H1 (cell line): ENCODE data around the gene ZNF750. TPM values are rescaled to one million over a fixed set of nuclear protein-coding genes. Genes with fewer than 3 reads are reported as not detected.

Experiments used
- CTCF ChIA-PET: fragments of 300-600 bp; sonication (Branson Sonifier 250); formaldehyde crosslinking; loops from one replicate; lab custom pipeline; 2021; ENCODE audit not compliant: partially characterized antibody; lab: Charles Lee
- POLR2A ChIA-PET: fragments of 300-600 bp; sonication (Branson Sonifier 250); formaldehyde crosslinking; loops from one replicate; lab custom pipeline; 2021; ENCODE audit warnings: inconsistent platforms; ENCODE audit not compliant: partially characterized antibody; lab: Charles Lee
- DNase-seq, 2 experiments: peaks; one replicate each; pipeline versions ENCODE4 v3.0.0 to v3.0.0-alpha.2; 2010 to 2022; ENCODE audit warnings: low spot score in 2 of 2, low read depth in 1 of 2, mixed read lengths in 1 of 2
- FAIRE-seq: peaks from 2 replicates; lab custom pipeline; 2011; peaks lifted over from hg19 to GRCh38; lab: Jason Lieb, UNC
- H2AFZ ChIP-seq: 2 replicates; pipeline ENCODE4 v1.8.1; 2012; ENCODE audit warnings: low read length, inconsistent platforms
- H2AK5ac ChIP-seq: 2 replicates; pipeline ENCODE4 v1.6.1; 2013; ENCODE audit warnings: low read depth, low read length
- H2BK120ac ChIP-seq: replicated peaks from 2 replicates; pipeline ENCODE3; 2013; ENCODE audit warnings: low read depth, low read length, inconsistent platforms
- H2BK12ac ChIP-seq: 2 replicates; pipeline ENCODE4 v1.6.1; 2013; ENCODE audit warnings: low read depth, low read length
- H2BK15ac ChIP-seq: 2 replicates; pipeline ENCODE4 v1.6.1; 2013; ENCODE audit warnings: low read length
- H2BK20ac ChIP-seq: 2 replicates; pipeline ENCODE4 v1.6.1; 2013; ENCODE audit warnings: low read length
- H2BK5ac ChIP-seq: 2 replicates; pipeline ENCODE4 v1.6.1; 2013; ENCODE audit warnings: low read depth, low read length
- H3K14ac ChIP-seq: 2 replicates; pipeline ENCODE4 v1.6.1; 2013; ENCODE audit warnings: inconsistent platforms; ENCODE audit not compliant: insufficient read length
- H3K18ac ChIP-seq: 2 replicates; pipeline ENCODE4 v1.6.1; 2013; ENCODE audit warnings: low read length; ENCODE audit errors: extremely low read depth
- H3K23ac ChIP-seq: 2 replicates; pipeline ENCODE4 v1.6.1; 2013; ENCODE audit warnings: inconsistent platforms; ENCODE audit not compliant: insufficient read length
- H3K23me2 ChIP-seq: 2 replicates; pipeline ENCODE4 v1.6.1; 2013; ENCODE audit warnings: low read depth, low read length
- H3K27ac ChIP-seq: 2 replicates; pipeline ENCODE4 v1.6.1; 2011; ENCODE audit warnings: low read depth, low read length, inconsistent platforms
- H3K27me3 ChIP-seq, 4 experiments: replicated peaks in 1 of 4; 1 replicate in 1 of 4; 2 replicates in 3 of 4; pipeline versions ENCODE4 v1.6.1 to v1.8.1; 2011 to 2013; ENCODE audit warnings: low read length in 3 of 4, mild to moderate bottlenecking in 3 of 4, inconsistent platforms in 2 of 4, mixed read lengths in 2 of 4, moderate library complexity in 1 of 4; ENCODE audit not compliant: control insufficient read depth in 3 of 4, insufficient read depth in 3 of 4; ENCODE audit errors: extremely low read depth in 1 of 4
- H3K36me3 ChIP-seq, 4 experiments: 2 replicates each; pipeline versions ENCODE4 v1.6.1 to v1.8.1; 2011 to 2013; ENCODE audit warnings: mild to moderate bottlenecking in 4 of 4, low read length in 3 of 4, moderate library complexity in 2 of 4, control low read depth in 1 of 4, inconsistent platforms in 1 of 4; ENCODE audit not compliant: insufficient read depth in 4 of 4, control insufficient read depth in 2 of 4
- H3K4ac ChIP-seq: replicated peaks from 2 replicates; pipeline ENCODE3; 2013; ENCODE audit warnings: low read length, low read depth, mixed read lengths, inconsistent platforms; ENCODE audit not compliant: insufficient read length
- H3K4me1 ChIP-seq, 4 experiments: replicated peaks in 1 of 4; 1 replicate in 1 of 4; 2 replicates in 3 of 4; pipeline versions ENCODE4 v1.6.1 to v1.8.1; 2011 to 2013; ENCODE audit warnings: low read length in 3 of 4, inconsistent platforms in 2 of 4, mixed read lengths in 1 of 4; ENCODE audit not compliant: insufficient read depth in 4 of 4, control insufficient read depth in 3 of 4
- H3K4me2 ChIP-seq, 2 experiments: 2 replicates each; pipeline versions ENCODE4 v1.6.1 to v1.8.1; 2011 to 2013; ENCODE audit warnings: low read depth in 2 of 2, low read length in 2 of 2, control low read depth in 1 of 2, inconsistent platforms in 1 of 2, mild to moderate bottlenecking in 1 of 2; ENCODE audit not compliant: insufficient read depth in 1 of 2
- H3K4me3 ChIP-seq, 4 experiments: fragments of 200-600, 300-600 bp in 1 of 4; sonication (generic), shearing (Covaris generic), sonication (Bioruptor Twin) in 1 of 4; 2 replicates each; pipeline versions ENCODE4 v1.5.1 to v1.8.1; 2011 to 2016; ENCODE audit warnings: low read length in 4 of 4, low read depth in 3 of 4, control low read depth in 2 of 4, inconsistent platforms in 2 of 4, mild to moderate bottlenecking in 2 of 4, mixed read lengths in 1 of 4, moderate library complexity in 1 of 4; ENCODE audit not compliant: insufficient read depth in 2 of 4; ENCODE audit errors: extremely low read depth in 1 of 4
- H3K56ac ChIP-seq: replicated peaks from 2 replicates; pipeline ENCODE3; 2013; ENCODE audit warnings: low read depth, mild to moderate bottlenecking, mixed read lengths, low read length, inconsistent platforms; ENCODE audit not compliant: insufficient read length
- H3K79me1 ChIP-seq: 2 replicates; pipeline ENCODE4 v1.6.1; 2013; ENCODE audit warnings: low read depth, low read length, control low read depth
- H3K79me2 ChIP-seq, 2 experiments: 2 replicates each; pipeline versions ENCODE4 v1.6.1 to v1.8.1; 2012 to 2013; ENCODE audit warnings: low read length in 2 of 2, mild to moderate bottlenecking in 2 of 2, inconsistent platforms in 1 of 2; ENCODE audit not compliant: insufficient read depth in 2 of 2, control insufficient read depth in 1 of 2
- H3K9ac ChIP-seq, 4 experiments: replicated peaks in 1 of 4; 1 replicate in 1 of 4; 2 replicates in 3 of 4; pipeline versions ENCODE4 v1.6.1 to v1.8.1; 2011 to 2013; ENCODE audit warnings: low read depth in 3 of 4, low read length in 3 of 4, control low read depth in 2 of 4, mild to moderate bottlenecking in 2 of 4, moderate library complexity in 2 of 4, inconsistent platforms in 1 of 4; ENCODE audit errors: extremely low read depth in 1 of 4
- H3K9me3 ChIP-seq, 2 experiments: 2 replicates each; pipeline versions ENCODE4 v1.6.1 to v1.8.1; 2012 to 2013; ENCODE audit warnings: mild to moderate bottlenecking in 2 of 2, moderate library complexity in 2 of 2, control low read depth in 1 of 2, inconsistent platforms in 1 of 2, low read depth in 1 of 2, low read length in 1 of 2, mixed read lengths in 1 of 2; ENCODE audit not compliant: insufficient read depth in 2 of 2
- H4K20me1 ChIP-seq, 2 experiments: replicated peaks in 1 of 2; 2 replicates each; pipeline versions ENCODE3 to v1.8.1; 2011 to 2013; ENCODE audit warnings: inconsistent platforms in 2 of 2, low read length in 2 of 2, mild to moderate bottlenecking in 1 of 2; ENCODE audit not compliant: insufficient read depth in 2 of 2, control insufficient read depth in 1 of 2
- H4K5ac ChIP-seq: 2 replicates; pipeline ENCODE4 v1.6.1; 2013; ENCODE audit warnings: low read length, low read depth, mixed read lengths, inconsistent platforms; ENCODE audit not compliant: insufficient read length
- H4K8ac ChIP-seq: 2 replicates; pipeline ENCODE4 v1.8.0; 2013; ENCODE audit warnings: mild to moderate bottlenecking, moderate library complexity, low read length, inconsistent platforms; ENCODE audit not compliant: insufficient read depth; ENCODE audit errors: extremely low read depth
- H4K91ac ChIP-seq: replicated peaks from 2 replicates; pipeline ENCODE3; 2013; ENCODE audit warnings: low read length, mixed read lengths, inconsistent platforms; ENCODE audit not compliant: insufficient read length
- HDAC6 ChIP-seq: IDR thresholded peaks from one replicate; pipeline ENCODE4 v1.7.1; 2012; ENCODE audit warnings: low read depth, mild to moderate bottlenecking, inconsistent platforms, low read length, moderate library complexity
- WGBS, 2 experiments: shearing (Covaris generic) in 1 of 2; methylation state at CpG; one replicate each; pipeline versions ENCODE4 v1.1.6 to v1.1.7; 2013 to 2015; ENCODE audit warnings: low lambda C conversion rate in 2 of 2, mixed read lengths in 2 of 2, inconsistent platforms in 1 of 2, low coverage in 1 of 2, missing lambda C conversion rate in 1 of 2; ENCODE audit not compliant: insufficient replicate concordance in 2 of 2, insufficient coverage in 1 of 2, insufficient read length in 1 of 2; ENCODE audit errors: extremely low coverage in 1 of 2, missing lambda C conversion rate in 1 of 2; 5-methylcytosine and 5-hydroxymethylcytosine counted together
- polyA plus RNA-seq, 7 experiments: library from polyadenylated mRNA; depleted of rRNA in 3 of 7; stranded (reverse) in 5 of 7; unstranded in 2 of 7; fragments of >200 nt in 5 of 7; fragments of 200-250 nt in 2 of 7; gene quantifications; 1 replicate in 5 of 7; 2 replicates in 1 of 7; 4 replicates in 1 of 7; pipeline versions ENCODE4 v1.2.1 to v1.2.3, GENCODE V29; 2011 to 2013; ENCODE audit warnings: missing spikeins in 2 of 7, mixed read lengths in 2 of 7
- total RNA-seq: library from RNA; stranded (reverse); fragmentation: NEBNext Ultra II Directional; extraction: Animal tissue kit (Norgen Biotek cat#: 25700); gene quantifications from 2 replicates; pipeline ENCODE4 v1.2.1, GENCODE V29; 2021

The ZNF750 gene
- total and polyA plus RNA-seq, 2 of the 8 experiments (the other 6 are each of a cell fraction or from before 2014, with no cell fraction given): not detected

- no peak overlapping the region for H2AK5ac ChIP-seq
- H3K4me3 ChIP-seq: no peak overlapping the region
- H3K4me2 ChIP-seq: no peak overlapping the region
- H3K79me1 ChIP-seq: peaks cover 22% of the 10 kb centered on the region
- 86% methylated on average over 21 of the region's 27 CpGs; no CpG with 5 or more reads in 1 of the 2 experiments for WGBS, 2 experiments
- FAIRE-seq (no peak), DNase-seq (no peak)
- no peak overlapping the region for H3K23ac ChIP-seq
- no peak overlapping the region; the same call in 1 of the 2 replicates for H3K18ac ChIP-seq
- H3K14ac ChIP-seq: no peak overlapping the region
- H3K4me1 ChIP-seq: peaks cover 0 to 4% (median 1%) of the 10 kb centered on the region in 4 experiments; a peak in 2 of 7 replicates
- no peak overlapping the region for H3K9ac ChIP-seq
- peaks cover 5 to 25% (median 14%) of the 10 kb centered on the region in 4 experiments; a peak in 7 of 8 replicates for H3K36me3 ChIP-seq
- TF ChIP-seq HDAC6: no peak
- ChIA-PET POLR2A (no interaction called here), CTCF (interaction anchor here (0.6 to 3.0 kb wide), 44 partner anchors 10 to 396 kb away, joined by 3 to 20 read pairs (median 4); partner anchors contain the start of gene ZNF750)
- peaks cover 0 to 3% of the 10 kb centered on the region in 2 experiments; a peak in 1 of 4 replicates for H3K9me3 ChIP-seq
- peaks cover 0 to 20% of the 10 kb centered on the region in 2 experiments; a peak in 1 of 4 replicates for H3K79me2 ChIP-seq
- H2BK120ac ChIP-seq: no peak overlapping the region
- H2AFZ ChIP-seq: no peak overlapping the region
- H4K20me1 ChIP-seq: peaks cover 11 to 22% of the 10 kb centered on the region in 2 experiments
- 0 out of 2 replicates have a peak overlapping the region, but pooled peaks have one; percentile 2 for H2BK5ac ChIP-seq
- no peak overlapping the region for H2BK20ac ChIP-seq
- no peak overlapping the region for H3K56ac ChIP-seq
- no peaks in the 10 kb centered on the region for H3K23me2 ChIP-seq
- no peak overlapping the region for H2BK12ac ChIP-seq
- H2BK15ac ChIP-seq: no peak overlapping the region
- no peak overlapping the region for H4K8ac ChIP-seq
- H3K27ac ChIP-seq: no peak overlapping the region
- no peak overlapping the region for H4K91ac ChIP-seq
- H3K4ac ChIP-seq: no peak overlapping the region
- no peak overlapping the region for H4K5ac ChIP-seq
- no peaks in the 10 kb centered on the region for H3K27me3 ChIP-seq
Observed at GRCh38 chr17:82780971-82781893, 58.6 kb downstream of the ZNF750 start.
